ENCODE results near the gene MYO1E. TPM values are rescaled to one million over a fixed set of nuclear protein-coding genes. Genes with fewer than 3 reads are reported as not detected.
"Not testable (repeated sequence)": the region's sequence is repeated elsewhere in the genome, so short reads cannot be mapped to it uniquely, and the experiment has no call there.

The MYO1E gene
- polyA plus RNA-seq, 4 donors = 70.3 to 212 (median 156) TPM

GRCh38 chr15:59388670-59389069 is 16.0 kb upstream of the MYO1E start:
- no peak for DNase-seq (ENCODE audit: low read depth in 4 of 4, low spot score in 3 of 4)

- not testable (repeated sequence) for DNase-seq (ENCODE audit: low read depth in 4 of 4, low spot score in 3 of 4)
These were observed 14.7 kb upstream of the MYO1E start for GRCh38 chr15:59387196-59387878.

- DNase-seq (ENCODE audit: low read depth in 4 of 4, low spot score in 3 of 4) = no peak
These were observed 12.5 kb upstream of the MYO1E start for GRCh38 chr15:59385171-59385570.

- no peak for DNase-seq (ENCODE audit: low read depth in 4 of 4, low spot score in 3 of 4)
These were observed 11.8 kb upstream of the MYO1E start for GRCh38 chr15:59384507-59384906.

- no peak for DNase-seq (ENCODE audit: low read depth in 4 of 4, low spot score in 3 of 4)
These were observed 8.4 kb upstream of the MYO1E start for GRCh38 chr15:59380902-59381610.

GRCh38 chr15:59379531-59379930 is 6.9 kb upstream of the MYO1E start:
- DNase-seq (ENCODE audit: low read depth in 4 of 4, low spot score in 3 of 4) = no peak

- DNase-seq (ENCODE audit: low read depth in 4 of 4, low spot score in 3 of 4) = no peak
These were observed 6.2 kb upstream of the MYO1E start for GRCh38 chr15:59378855-59379254.

GRCh38 chr15:59377924-59378323 is 5.3 kb upstream of the MYO1E start:
- no peak for DNase-seq (ENCODE audit: low read depth in 4 of 4, low spot score in 3 of 4)

- DNase-seq (ENCODE audit: low read depth in 4 of 4, low spot score in 3 of 4) = no peak
These were observed 4.1 kb upstream of the MYO1E start for GRCh38 chr15:59376733-59377132.

- peak in 1 of 4 donors; percentile 29 for DNase-seq (ENCODE audit: low read depth in 4 of 4, low spot score in 3 of 4)
These were observed 544 bp upstream of the MYO1E start for GRCh38 chr15:59373215-59373614.

GRCh38 chr15:59371458-59372351 is 966 bp downstream of the MYO1E start:
- DNase-seq (ENCODE audit: low read depth in 4 of 4, low spot score in 3 of 4) = no peak

- DNase-seq (ENCODE audit: low read depth in 4 of 4, low spot score in 3 of 4) = no peak
These were observed 3.1 kb downstream of the MYO1E start for GRCh38 chr15:59369597-59369996.

GRCh38 chr15:59367022-59367451 is 5.6 kb downstream of the MYO1E start:
- no peak for DNase-seq (ENCODE audit: low read depth in 4 of 4, low spot score in 3 of 4)

- DNase-seq (ENCODE audit: low read depth in 4 of 4, low spot score in 3 of 4) = no peak
These were observed 6.2 kb downstream of the MYO1E start for GRCh38 chr15:59366333-59367021.

- DNase-seq (ENCODE audit: low read depth in 4 of 4, low spot score in 3 of 4) = no peak
These were observed 8.4 kb downstream of the MYO1E start for GRCh38 chr15:59364248-59364647.

GRCh38 chr15:59362331-59362730 is 10.3 kb downstream of the MYO1E start:
- no peak for DNase-seq (ENCODE audit: low read depth in 4 of 4, low spot score in 3 of 4)

GRCh38 chr15:59360896-59361295 is 11.8 kb downstream of the MYO1E start:
- DNase-seq (ENCODE audit: low read depth in 4 of 4, low spot score in 3 of 4) = no peak

GRCh38 chr15:59360305-59360704 is 12.4 kb downstream of the MYO1E start:
- no peak for DNase-seq (ENCODE audit: low read depth in 4 of 4, low spot score in 3 of 4)

- no peak for DNase-seq (ENCODE audit: low read depth in 4 of 4, low spot score in 3 of 4)
These were observed 16.9 kb downstream of the MYO1E start for GRCh38 chr15:59355730-59356129.

- no peak for DNase-seq (ENCODE audit: low read depth in 4 of 4, low spot score in 3 of 4)
These were observed 18.1 kb downstream of the MYO1E start for GRCh38 chr15:59354417-59355031.

All from left renal pelvis (tissue), 4 donors.